GM19455 (cell line): Measurements from ENCODE around the gene MYCT1.

ENCODE experiments used
- ATAC-seq: cut with Tn5 transposase; IDR thresholded peaks from one replicate; pipeline ENCODE4 v1.9.1; 2021; ENCODE audit not compliant: unreplicated experiment

Gene MYCT1

DNA sequence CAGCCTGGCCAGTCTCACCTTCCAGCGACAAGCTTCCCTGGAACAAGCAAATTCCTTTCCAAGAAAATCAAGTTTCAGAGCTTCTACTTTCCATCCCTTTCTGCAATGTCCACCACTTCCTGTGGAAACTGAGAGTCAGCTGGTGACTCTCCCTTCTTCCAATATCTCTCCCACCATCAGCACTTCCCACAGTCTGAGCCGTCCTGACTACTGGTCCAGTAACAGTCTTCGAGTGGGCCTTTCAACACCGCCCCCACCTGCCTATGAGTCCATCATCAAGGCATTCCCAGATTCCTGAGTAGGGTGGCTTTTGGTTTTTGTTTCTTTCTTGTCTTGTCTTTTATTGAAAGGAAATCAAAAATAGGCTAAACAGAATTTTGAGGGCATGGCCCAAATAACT lies 24.3 kb downstream of the MYCT1 start:
- no peak for ATAC-seq

GRCh38 chr6:152723398-152723797 lies 25.7 kb downstream of the MYCT1 start:
- ATAC-seq: no peak

GRCh38 chr6:152726313-152726712 lies 28.6 kb downstream of the MYCT1 start:
- ATAC-seq: no peak

GRCh38 chr6:152727507-152727906 lies 29.8 kb downstream of the MYCT1 start:
- no peak for ATAC-seq

DNA sequence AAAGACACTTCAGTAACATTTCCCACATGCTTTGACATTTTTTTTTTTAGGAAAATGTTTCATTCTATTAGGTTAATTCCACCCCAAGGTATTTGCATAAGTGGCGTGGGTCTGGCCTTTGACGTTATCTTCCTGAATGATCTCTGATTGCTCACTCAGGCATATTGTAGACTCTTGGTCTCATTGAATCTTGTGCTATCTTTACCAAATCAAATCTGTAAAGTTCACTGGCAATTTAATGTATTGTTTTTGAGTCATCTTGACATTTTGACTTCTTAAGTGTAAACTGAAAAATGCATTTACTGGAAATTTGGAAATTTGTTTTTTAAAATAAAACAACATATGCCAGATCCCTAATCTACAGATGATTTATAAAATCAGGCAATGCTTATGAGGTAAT lies 36.9 kb downstream of the MYCT1 start:
- ATAC-seq: no peak

- ATAC-seq: no peak
Measured at GRCh38 chr6:152736687-152737273, 39.1 kb downstream of the MYCT1 start.

DNA sequence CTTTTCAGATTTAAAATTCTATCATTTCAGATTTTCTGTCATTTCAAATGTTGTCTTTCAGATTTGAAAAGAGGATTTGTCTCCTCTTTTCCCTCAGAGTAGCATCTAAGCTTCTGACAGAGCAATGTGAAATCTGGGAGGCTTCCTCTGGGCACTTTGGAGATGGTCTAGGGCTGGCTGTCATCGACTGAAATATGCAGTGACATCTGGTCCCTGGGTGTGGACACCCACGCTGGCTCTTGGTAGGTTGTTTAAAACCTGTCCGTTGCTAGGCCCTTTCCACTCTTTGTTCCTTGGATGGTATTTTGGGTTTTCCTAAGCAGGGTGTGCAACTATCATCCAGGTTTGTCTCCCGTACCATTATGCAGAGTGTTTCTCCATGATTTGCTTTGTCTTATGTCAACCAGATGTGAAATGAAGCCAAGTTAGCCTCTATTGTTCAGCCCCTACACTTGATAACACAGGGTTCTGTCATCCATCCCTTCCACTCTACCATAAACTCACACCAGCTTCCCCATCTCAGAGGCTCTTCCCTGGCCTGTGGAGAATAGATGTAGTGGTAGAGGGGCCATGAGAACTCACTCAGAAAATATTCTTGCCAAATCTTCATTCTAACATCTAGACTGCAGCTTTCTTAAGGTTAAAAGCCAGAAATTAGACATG lies 47.9 kb downstream of the MYCT1 start:
- no peak for ATAC-seq

DNA sequence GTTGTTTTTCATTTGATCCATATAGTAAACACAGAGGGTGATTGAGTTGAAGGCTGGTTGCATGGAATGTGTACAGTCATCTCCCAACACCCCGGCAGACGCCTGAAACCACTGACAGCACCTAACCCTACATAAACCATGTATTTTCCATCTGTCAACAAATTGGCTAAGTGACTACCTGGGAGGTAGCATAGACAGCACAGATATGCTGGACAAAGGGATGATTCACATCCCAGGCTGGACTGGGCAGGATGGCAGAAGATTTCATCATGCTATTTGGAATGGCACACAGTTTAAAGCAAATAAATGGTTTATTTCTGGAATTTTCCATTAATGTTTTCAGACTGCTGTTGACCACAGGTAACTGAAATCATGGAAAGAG lies 48.5 kb downstream of the MYCT1 start:
- ATAC-seq: no peak

GRCh38 chr6:152748843-152749242 lies 51.1 kb downstream of the MYCT1 start:
- no peak for ATAC-seq

- no peak for ATAC-seq
Measured at GRCh38 chr6:152749336-152749735, 51.6 kb downstream of the MYCT1 start.

GRCh38 chr6:152750694-152751093 lies 53.0 kb downstream of the MYCT1 start, which contains the start of gene VIP:
Gene VIP (plus strand): TSS chr6:152750797. CDS start chr6:152752178, 1,381 bp downstream.
- ATAC-seq: no peak

GRCh38 chr6:152765331-152765730 lies 67.6 kb downstream of the MYCT1 start:
- no peak for ATAC-seq

DNA sequence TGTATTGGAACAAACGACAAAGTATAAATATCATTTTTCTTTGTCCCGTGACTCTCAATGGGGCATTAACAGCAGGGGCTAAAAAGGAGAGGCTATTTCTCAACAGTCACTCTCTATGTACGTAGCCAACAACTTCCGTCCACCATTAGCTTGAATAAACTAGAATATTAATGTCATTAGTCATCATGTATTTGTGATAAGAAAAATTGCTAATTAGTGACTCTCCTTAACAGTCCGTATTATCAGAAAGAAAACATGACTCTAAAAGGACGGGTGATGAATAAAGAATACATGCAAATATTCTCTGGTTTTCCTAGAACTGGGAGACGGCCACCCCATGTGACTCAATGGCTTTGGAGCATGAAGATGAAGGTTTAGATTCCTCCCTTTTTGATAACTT lies 71.5 kb downstream of the MYCT1 start:
- no peak for ATAC-seq

DNA sequence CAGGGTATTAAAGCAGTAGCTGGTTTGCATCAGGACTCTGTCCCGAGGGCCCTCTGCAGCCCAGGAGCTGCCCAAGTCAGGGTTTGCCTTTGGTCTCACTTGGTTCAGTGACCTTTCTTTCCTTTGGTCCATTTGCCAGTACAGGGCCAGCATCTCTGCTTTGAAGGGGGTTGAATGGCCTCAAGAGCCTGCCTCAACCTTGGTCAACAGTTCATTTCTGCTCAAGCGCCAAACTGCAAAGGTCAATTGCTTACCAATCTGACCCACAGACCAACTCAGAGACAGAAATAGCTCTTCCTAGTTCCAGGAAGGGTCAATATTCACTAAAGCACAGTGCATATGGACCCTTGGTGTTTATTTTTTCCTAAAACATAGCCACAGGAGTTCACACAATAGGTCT lies 72.3 kb downstream of the MYCT1 start:
- ATAC-seq: no peak

- ATAC-seq: no peak
Measured at GRCh38 chr6:152771061-152771687, 73.5 kb downstream of the MYCT1 start.
